ENCODE data around the gene APEH. TPM values are rescaled to one million over a fixed set of nuclear protein-coding genes. Genes with fewer than 3 reads are reported as not detected.

Gene APEH
- polyA plus RNA-seq, 1 donor = 84.3 TPM

GRCh38 chr3:49648354-49649019 lies 25.7 kb upstream of the APEH start:
- Histone ChIP-seq H3K4me3 (ENCODE audit: low read length) (no peak overlapping the region), H3K36me3 (ENCODE audit: control insufficient read depth, insufficient read depth, low read length) (no peaks in the 10 kb centered on the region), H3K4me1 (ENCODE audit: control insufficient read depth, insufficient read depth, low read length) (no peaks in the 10 kb centered on the region), H3K9me3 (ENCODE audit: control insufficient read depth, low read depth, low read length) (no peaks in the 10 kb centered on the region), H3K27ac (ENCODE audit: low read length) (no peak overlapping the region), H3K27me3 (ENCODE audit: control insufficient read depth, insufficient read depth, low read length) (no peaks in the 10 kb centered on the region)
- DNase-seq = no peak
- no CpG with 5 or more reads among the region's 3 CpGs for WGBS (ENCODE audit: insufficient coverage, low lambda C conversion rate)

DNA sequence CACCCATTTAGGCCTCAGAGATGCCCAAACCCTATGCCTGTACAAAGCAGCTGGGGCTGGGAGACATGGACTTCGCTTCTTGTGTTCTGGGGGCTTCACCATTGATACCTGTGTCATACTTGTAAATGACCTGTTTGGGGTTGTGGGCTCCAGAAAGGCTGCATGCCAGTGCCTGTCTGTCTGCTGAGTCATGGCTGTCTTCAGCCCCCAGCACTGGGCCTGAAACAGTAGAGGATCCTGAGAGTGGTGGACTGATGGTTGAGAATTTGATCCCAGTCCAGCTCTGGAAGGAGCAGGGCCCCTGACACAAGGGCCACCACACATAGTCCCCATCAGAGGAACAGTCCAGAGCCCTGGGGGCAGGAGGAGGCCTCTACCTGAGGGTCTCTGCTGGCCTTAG lies 24.6 kb upstream of the APEH start:
- H3K27ac ChIP-seq (ENCODE audit: low read length) = no peak overlapping the region
- H3K27me3 ChIP-seq (ENCODE audit: control insufficient read depth, insufficient read depth, low read length) = no peaks in the 10 kb centered on the region
- H3K36me3 ChIP-seq (ENCODE audit: control insufficient read depth, insufficient read depth, low read length) = no peaks in the 10 kb centered on the region
- DNase-seq = no peak
- no CpG with 5 or more reads among the region's 1 CpG for WGBS (ENCODE audit: insufficient coverage, low lambda C conversion rate)
- no peaks in the 10 kb centered on the region for H3K9me3 ChIP-seq (ENCODE audit: control insufficient read depth, low read depth, low read length)
- H3K4me1 ChIP-seq (ENCODE audit: control insufficient read depth, insufficient read depth, low read length) = no peaks in the 10 kb centered on the region
- H3K4me3 ChIP-seq (ENCODE audit: low read length) = no peak overlapping the region

DNA sequence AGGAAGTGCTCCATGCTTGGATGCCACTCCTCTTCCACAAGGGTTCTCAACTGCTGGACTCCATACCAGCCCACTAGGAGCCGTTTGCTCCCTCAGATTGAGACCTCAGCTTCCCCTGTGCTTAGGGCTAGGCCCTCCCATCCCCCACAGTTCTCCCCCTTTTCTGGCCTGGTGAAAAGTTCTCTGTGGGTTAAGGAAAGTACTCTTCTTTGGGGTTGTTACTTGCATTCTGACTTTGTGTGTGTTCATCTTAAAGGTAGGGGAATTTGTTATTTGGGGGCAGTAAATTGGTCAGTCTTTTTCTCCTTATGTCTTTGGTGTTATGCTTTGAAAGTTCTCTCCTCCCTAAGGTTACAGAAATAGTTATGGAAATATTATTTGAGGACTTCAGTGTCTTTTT lies 24.0 kb upstream of the APEH start:
- WGBS (ENCODE audit: insufficient coverage, low lambda C conversion rate) = no CpG with 5 or more reads among the region's 1 CpG
- no peaks in the 10 kb centered on the region for H3K9me3 ChIP-seq (ENCODE audit: control insufficient read depth, low read depth, low read length)
- H3K36me3 ChIP-seq (ENCODE audit: control insufficient read depth, insufficient read depth, low read length) = no peaks in the 10 kb centered on the region
- no peak for DNase-seq
- no peaks in the 10 kb centered on the region for H3K4me1 ChIP-seq (ENCODE audit: control insufficient read depth, insufficient read depth, low read length)
- no peak overlapping the region for H3K27ac ChIP-seq (ENCODE audit: low read length)
- H3K4me3 ChIP-seq (ENCODE audit: low read length) = no peak overlapping the region
- H3K27me3 ChIP-seq (ENCODE audit: control insufficient read depth, insufficient read depth, low read length) = no peaks in the 10 kb centered on the region

DNA sequence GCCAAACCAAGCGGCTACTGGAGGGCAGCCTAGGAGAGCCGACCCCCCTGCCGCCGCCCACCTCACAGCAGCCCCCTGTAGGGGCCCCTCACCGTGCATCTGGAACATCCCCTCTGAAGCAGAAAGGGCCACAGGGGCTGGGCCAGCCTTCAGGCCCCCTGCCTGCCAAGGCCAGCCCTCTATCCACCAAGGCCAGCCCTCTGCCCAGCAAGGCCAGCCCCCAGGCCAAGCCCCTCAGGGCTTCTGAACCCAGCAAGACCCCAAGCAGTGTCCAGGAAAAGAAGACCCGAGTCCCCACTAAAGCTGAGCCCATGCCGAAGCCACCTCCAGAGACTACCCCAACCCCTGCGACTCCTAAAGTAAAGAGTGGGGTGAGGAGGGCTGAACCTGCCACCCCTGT lies 23.5 kb upstream of the APEH start:
- Histone ChIP-seq H3K27me3 (ENCODE audit: control insufficient read depth, insufficient read depth, low read length) (no peaks in the 10 kb centered on the region), H3K9me3 (ENCODE audit: control insufficient read depth, low read depth, low read length) (no peaks in the 10 kb centered on the region), H3K27ac (ENCODE audit: low read length) (no peak overlapping the region), H3K4me1 (ENCODE audit: control insufficient read depth, insufficient read depth, low read length) (no peaks in the 10 kb centered on the region), H3K4me3 (ENCODE audit: low read length) (no peak overlapping the region), H3K36me3 (ENCODE audit: control insufficient read depth, insufficient read depth, low read length) (no peaks in the 10 kb centered on the region)
- DNase-seq = no peak
- whole genome bisulfite sequencing (ENCODE audit: insufficient coverage, low lambda C conversion rate) = no CpG with 5 or more reads among the region's 8 CpGs

GRCh38 chr3:49652218-49652902 lies 21.8 kb upstream of the APEH start:
- no peaks in the 10 kb centered on the region for H3K36me3 ChIP-seq (ENCODE audit: control insufficient read depth, insufficient read depth, low read length)
- WGBS (ENCODE audit: insufficient coverage, low lambda C conversion rate) = no CpG with 5 or more reads among the region's 36 CpGs
- H3K4me3 ChIP-seq (ENCODE audit: low read length) = no peak overlapping the region
- no peaks in the 10 kb centered on the region for H3K9me3 ChIP-seq (ENCODE audit: control insufficient read depth, low read depth, low read length)
- no peak overlapping the region for H3K27ac ChIP-seq (ENCODE audit: low read length)
- no peaks in the 10 kb centered on the region for H3K27me3 ChIP-seq (ENCODE audit: control insufficient read depth, insufficient read depth, low read length)
- H3K4me1 ChIP-seq (ENCODE audit: control insufficient read depth, insufficient read depth, low read length) = no peaks in the 10 kb centered on the region
- no peak for DNase-seq

DNA sequence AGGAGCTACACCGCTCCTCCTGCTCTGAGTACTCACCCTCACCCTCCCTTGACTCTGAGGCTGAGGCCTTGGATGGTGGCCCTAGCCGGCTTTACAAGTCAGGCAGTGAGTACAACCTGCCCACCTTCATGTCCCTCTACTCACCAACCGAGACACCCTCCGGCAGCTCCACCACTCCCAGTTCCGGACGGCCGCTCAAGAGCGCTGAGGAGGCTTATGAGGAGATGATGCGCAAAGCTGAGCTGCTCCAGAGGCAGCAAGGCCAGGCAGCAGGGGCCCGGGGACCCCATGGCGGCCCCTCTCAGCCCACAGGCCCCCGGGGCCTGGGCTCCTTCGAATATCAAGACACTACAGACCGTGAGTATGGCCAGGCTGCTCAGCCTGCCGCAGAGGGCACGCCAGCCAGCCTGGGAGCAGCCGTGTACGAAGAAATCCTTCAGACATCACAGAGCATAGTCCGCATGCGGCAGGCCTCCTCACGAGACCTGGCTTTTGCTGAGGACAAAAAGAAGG lies 21.2 kb upstream of the APEH start:
- no CpG with 5 or more reads among the region's 21 CpGs for WGBS (ENCODE audit: insufficient coverage, low lambda C conversion rate)

GRCh38 chr3:49653621-49654020 lies 20.5 kb upstream of the APEH start:
- Histone ChIP-seq H3K27ac (ENCODE audit: low read length) (no peak overlapping the region), H3K9me3 (ENCODE audit: control insufficient read depth, low read depth, low read length) (no peaks in the 10 kb centered on the region), H3K27me3 (ENCODE audit: control insufficient read depth, insufficient read depth, low read length) (no peaks in the 10 kb centered on the region), H3K4me1 (ENCODE audit: control insufficient read depth, insufficient read depth, low read length) (no peaks in the 10 kb centered on the region), H3K36me3 (ENCODE audit: control insufficient read depth, insufficient read depth, low read length) (no peaks in the 10 kb centered on the region), H3K4me3 (ENCODE audit: low read length) (no peak overlapping the region)
- no peak for DNase-seq
- no CpG with 5 or more reads among the region's 8 CpGs for WGBS (ENCODE audit: insufficient coverage, low lambda C conversion rate)

More for the DNA sequence above, 21.2 kb upstream of the APEH start:
- no peak overlapping the region for H3K27ac ChIP-seq (ENCODE audit: low read length)
- H3K4me1 ChIP-seq (ENCODE audit: control insufficient read depth, insufficient read depth, low read length) = no peaks in the 10 kb centered on the region
- no peak overlapping the region for H3K4me3 ChIP-seq (ENCODE audit: low read length)
- H3K9me3 ChIP-seq (ENCODE audit: control insufficient read depth, low read depth, low read length) = no peaks in the 10 kb centered on the region
- no peaks in the 10 kb centered on the region for H3K27me3 ChIP-seq (ENCODE audit: control insufficient read depth, insufficient read depth, low read length)
- no peak for DNase-seq
- no peaks in the 10 kb centered on the region for H3K36me3 ChIP-seq (ENCODE audit: control insufficient read depth, insufficient read depth, low read length)

DNA sequence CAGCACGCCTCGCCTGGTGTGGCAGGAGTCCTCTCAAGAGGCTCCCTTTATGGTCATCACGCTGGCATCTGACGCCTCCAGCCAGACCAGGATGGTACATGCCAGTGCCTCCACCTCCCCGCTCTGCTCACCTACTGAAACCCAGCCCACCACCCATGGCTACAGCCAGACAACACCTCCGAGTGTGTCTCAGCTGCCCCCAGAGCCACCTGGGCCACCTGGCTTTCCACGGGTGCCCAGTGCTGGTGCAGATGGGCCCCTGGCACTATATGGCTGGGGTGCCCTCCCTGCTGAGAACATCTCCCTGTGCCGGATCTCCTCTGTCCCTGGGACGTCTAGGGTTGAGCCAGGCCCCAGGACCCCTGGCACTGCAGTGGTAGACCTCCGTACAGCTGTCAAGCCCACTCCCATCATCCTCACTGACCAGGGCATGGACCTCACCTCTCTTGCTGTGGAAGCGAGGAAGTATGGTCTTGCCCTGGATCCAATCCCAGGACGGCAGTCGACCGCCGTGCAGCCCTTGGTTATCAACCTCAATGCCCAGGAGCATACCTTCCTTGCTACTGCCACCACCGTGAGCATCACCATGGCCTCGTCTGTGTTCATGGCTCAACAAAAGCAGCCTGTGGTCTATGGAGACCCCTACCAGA lies 19.9 kb upstream of the APEH start:
- no peaks in the 10 kb centered on the region for H3K36me3 ChIP-seq (ENCODE audit: control insufficient read depth, insufficient read depth, low read length)
- H3K27ac ChIP-seq (ENCODE audit: low read length) = no peak overlapping the region
- no peaks in the 10 kb centered on the region for H3K9me3 ChIP-seq (ENCODE audit: control insufficient read depth, low read depth, low read length)
- no peaks in the 10 kb centered on the region for H3K27me3 ChIP-seq (ENCODE audit: control insufficient read depth, insufficient read depth, low read length)
- DNase-seq = no peak
- no CpG with 5 or more reads among the region's 17 CpGs for WGBS (ENCODE audit: insufficient coverage, low lambda C conversion rate)
- no peak overlapping the region for H3K4me3 ChIP-seq (ENCODE audit: low read length)
- H3K4me1 ChIP-seq (ENCODE audit: control insufficient read depth, insufficient read depth, low read length) = no peaks in the 10 kb centered on the region

GRCh38 chr3:49654955-49655556 lies 19.1 kb upstream of the APEH start:
- DNase-seq = no peak
- no peaks in the 10 kb centered on the region for H3K27me3 ChIP-seq (ENCODE audit: control insufficient read depth, insufficient read depth, low read length)
- no CpG with 5 or more reads among the region's 10 CpGs for WGBS (ENCODE audit: insufficient coverage, low lambda C conversion rate)

GRCh38 chr3:49655731-49656285 lies 18.3 kb upstream of the APEH start:
- no peaks in the 10 kb centered on the region for H3K4me1 ChIP-seq (ENCODE audit: control insufficient read depth, insufficient read depth, low read length)
- H3K36me3 ChIP-seq (ENCODE audit: control insufficient read depth, insufficient read depth, low read length) = no peaks in the 10 kb centered on the region
- no CpG with 5 or more reads among the region's 19 CpGs for WGBS (ENCODE audit: insufficient coverage, low lambda C conversion rate)
- no peak overlapping the region for H3K27ac ChIP-seq (ENCODE audit: low read length)
- H3K4me3 ChIP-seq (ENCODE audit: low read length) = no peak overlapping the region
- no peaks in the 10 kb centered on the region for H3K9me3 ChIP-seq (ENCODE audit: control insufficient read depth, low read depth, low read length)
- H3K27me3 ChIP-seq (ENCODE audit: control insufficient read depth, insufficient read depth, low read length) = no peaks in the 10 kb centered on the region
- DNase-seq = no peak

More at GRCh38 chr3:49654955-49655556, 19.1 kb upstream of the APEH start:
- Histone ChIP-seq H3K9me3 (ENCODE audit: control insufficient read depth, low read depth, low read length) (no peaks in the 10 kb centered on the region), H3K36me3 (ENCODE audit: control insufficient read depth, insufficient read depth, low read length) (no peaks in the 10 kb centered on the region), H3K27ac (ENCODE audit: low read length) (no peak overlapping the region), H3K4me1 (ENCODE audit: control insufficient read depth, insufficient read depth, low read length) (no peaks in the 10 kb centered on the region), H3K4me3 (ENCODE audit: low read length) (no peak overlapping the region)
